GM18951 (cell line): ENCODE measurements around the gene SACM1L.

ENCODE experiments used
- POLR2A ChIP-seq: IDR thresholded peaks from 4 replicates; pipeline ENCODE4 v1.6.1; 2011; ENCODE audit warnings: mild to moderate bottlenecking; ENCODE audit not compliant: insufficient read length, insufficient read depth; ENCODE audit errors: extremely low read depth
- in situ Hi-C: fragments of 300-500 bp; cut with MboI; formaldehyde crosslinking; loops from one replicate; pipeline ENCODE4 v1.12.0; 2022; ENCODE audit warnings: low sequenced_read_pairs, mixed read lengths, inconsistent platforms; ENCODE audit not compliant: unreplicated experiment

SACM1L gene

DNA sequence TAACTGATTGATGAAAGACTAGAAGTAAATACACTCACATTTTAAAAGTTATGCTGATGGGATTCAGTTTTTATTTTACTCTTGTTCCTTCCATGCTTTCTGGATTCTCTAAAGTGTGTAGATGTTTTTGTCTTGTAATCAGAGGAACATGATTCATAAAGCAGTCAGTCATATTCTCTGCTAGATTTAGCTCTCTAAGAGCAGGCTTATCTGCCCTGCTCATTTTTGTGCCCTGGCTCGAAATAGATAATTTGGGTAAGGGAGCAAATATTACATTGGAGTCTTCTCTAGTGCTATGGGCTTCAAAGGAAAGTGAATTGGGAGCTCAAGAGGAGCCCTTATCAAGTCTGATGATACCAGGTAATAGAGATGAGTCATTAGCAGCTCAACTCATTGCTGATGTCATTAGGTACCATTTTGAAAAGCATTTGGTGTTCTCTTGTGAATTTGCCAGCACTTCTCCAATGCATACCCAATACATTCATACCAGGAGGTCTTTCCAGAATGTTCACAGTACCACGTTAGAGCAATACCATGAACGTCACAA lies 27.7 kb downstream of the SACM1L start:
- in situ Hi-C loops, result no loop called here
- TF ChIP-seq POLR2A, result no peak

DNA sequence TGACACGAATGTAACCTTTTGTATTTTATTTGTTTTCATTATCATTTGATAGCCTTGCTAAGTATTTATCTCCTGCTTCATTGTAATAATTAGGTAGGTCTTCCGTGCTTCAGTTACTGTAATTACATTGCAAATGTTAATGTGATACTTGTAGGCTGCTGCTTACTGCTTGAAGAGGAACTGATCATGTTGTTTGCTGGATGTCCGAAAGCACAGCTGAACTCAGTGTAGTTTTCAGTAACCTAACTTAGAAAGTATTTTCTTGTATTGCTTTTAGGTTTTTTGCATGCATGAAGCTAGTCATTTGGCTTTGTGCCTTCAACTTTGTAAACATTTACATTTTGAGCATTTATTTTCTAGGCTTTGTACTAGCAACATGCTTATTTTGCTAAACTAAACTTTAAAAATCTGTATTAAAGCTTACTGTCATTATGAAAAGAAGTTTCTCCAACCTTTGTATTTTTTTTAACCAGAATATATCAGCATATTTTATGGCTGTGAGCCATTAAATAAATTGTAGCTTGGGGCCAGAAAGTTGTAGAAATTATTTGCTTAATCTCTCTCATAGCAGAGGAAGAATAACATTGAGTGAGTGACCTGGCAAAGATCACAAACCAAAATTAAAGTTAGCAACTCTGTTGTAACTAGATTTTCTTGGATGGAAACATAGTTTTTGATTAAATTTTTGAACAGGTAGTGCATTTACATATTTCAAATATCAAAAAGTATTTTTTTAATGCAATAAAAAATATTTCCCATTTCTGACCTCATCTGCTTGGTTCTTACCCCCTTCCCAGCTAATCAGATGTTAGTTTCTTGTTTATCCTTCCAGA lies 30.7 kb downstream of the SACM1L start:
- in situ Hi-C loops, result no loop called here
- no peak for TF ChIP-seq POLR2A

DNA sequence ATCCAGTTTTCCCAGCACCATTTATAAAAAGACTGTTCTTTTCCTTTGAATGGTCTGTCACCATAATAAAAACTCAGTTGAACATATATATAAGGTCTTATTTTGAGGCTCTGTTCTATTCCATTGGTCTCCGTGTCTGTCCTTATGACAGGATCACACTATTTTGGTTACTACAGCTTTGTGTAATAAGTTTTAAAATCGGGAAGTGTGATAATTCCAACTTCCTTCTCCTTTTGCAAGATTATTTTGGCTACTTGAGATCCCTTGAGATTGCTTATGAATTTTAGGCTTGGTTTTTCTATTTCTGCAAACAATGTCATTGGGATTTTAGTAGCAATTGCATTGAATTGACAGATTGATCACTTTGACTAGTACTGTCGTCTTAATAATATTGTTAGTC lies 35.7 kb downstream of the SACM1L start:
- no peak for TF ChIP-seq POLR2A
- in situ Hi-C loops, result no loop called here

- no peak for TF ChIP-seq POLR2A
- in situ Hi-C loops, result no loop called here
Observed at GRCh38 chr3:45729614-45730013, 40.4 kb downstream of the SACM1L start.

- in situ Hi-C loops, result no loop called here
Observed at GRCh38 chr3:45730409-45731154, 41.4 kb downstream of the SACM1L start.

GRCh38 chr3:45736707-45737106 lies 47.5 kb downstream of the SACM1L start:
- in situ Hi-C loops, result no loop called here
- no peak for TF ChIP-seq POLR2A

More at GRCh38 chr3:45730409-45731154, 41.4 kb downstream of the SACM1L start:
- no peak for TF ChIP-seq POLR2A

DNA sequence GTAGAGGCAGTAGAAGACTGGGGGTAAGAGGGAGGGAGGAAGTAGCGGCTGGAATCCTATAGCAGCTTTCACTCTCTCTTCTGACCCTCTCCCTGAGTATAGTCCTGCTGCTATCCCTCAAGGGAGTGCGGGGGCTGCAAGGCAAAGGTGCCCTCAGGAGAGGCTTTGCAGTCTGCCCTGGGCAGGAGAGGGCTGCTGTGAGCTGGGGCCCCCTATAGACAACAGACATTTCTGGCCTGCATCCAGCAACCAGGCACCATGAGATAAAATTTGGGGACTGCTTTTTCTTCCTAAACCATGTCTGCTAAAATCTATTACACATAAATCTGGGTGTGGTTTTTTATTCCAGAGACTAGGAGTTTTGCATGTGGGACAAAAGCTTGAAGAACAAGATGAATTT lies 48.0 kb downstream of the SACM1L start:
- TF ChIP-seq POLR2A, result no peak
- in situ Hi-C loops, result no loop called here

DNA sequence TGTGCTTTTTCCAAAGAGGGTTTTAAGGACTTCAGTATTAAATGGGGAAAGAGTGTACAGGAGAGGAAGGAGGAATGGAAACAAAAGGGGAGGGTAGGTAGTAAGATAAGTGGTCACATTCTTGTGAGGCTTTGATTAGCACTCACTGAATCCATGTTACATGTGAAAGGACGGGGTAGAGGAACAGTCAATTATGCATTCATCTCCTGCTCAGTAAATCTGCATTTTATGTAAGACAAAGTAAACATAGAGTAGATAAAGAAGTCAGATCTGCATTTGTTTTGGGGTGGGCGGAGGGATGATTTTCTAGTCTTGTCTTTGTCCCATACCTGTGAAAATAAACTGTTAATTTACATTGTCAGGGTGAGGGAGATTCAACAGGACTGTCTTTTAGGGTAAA lies 50.8 kb downstream of the SACM1L start:
- no peak for TF ChIP-seq POLR2A
- in situ Hi-C loops, result no loop called here

- in situ Hi-C loops, result no loop called here
- TF ChIP-seq POLR2A, result no peak
Observed at GRCh38 chr3:45741247-45741646, 52.1 kb downstream of the SACM1L start.

DNA sequence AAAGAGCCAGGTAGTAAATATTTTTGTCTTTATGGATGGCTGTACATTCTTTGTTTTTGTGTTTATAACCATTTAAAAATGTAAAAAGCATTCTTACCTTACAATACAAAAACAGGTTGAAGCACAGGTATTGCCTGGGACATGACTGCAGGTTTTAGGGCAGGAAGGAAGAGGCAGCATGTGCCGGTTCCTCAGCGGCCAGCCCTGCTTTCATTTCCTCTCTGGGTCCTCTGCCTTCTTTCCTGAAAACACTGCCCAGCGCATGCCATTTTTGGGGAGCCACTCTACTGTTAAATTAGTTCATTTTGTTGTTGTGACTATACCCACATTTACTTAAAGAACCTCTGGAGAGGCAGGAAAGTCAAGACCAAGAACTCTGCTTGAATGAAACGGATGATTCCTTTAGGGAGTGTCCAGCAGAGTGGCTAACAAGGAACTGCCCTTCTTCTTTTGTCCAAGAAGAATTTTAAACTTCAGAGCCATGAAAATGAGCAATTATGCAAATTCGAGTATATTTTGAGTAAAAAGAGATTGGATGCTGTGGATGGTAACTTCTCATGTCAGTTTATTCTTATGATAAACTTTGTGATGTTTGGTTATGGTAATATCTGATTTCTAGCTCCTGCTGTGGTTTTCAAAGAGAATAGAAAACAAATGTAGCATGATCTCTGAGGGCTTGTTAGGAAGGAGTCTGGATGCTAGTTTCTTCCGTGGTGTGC lies 52.7 kb downstream of the SACM1L start:
- in situ Hi-C loops, result no loop called here
- no peak for TF ChIP-seq POLR2A

- in situ Hi-C loops, result no loop called here
Observed at GRCh38 chr3:45742461-45743089, 53.4 kb downstream of the SACM1L start.

DNA sequence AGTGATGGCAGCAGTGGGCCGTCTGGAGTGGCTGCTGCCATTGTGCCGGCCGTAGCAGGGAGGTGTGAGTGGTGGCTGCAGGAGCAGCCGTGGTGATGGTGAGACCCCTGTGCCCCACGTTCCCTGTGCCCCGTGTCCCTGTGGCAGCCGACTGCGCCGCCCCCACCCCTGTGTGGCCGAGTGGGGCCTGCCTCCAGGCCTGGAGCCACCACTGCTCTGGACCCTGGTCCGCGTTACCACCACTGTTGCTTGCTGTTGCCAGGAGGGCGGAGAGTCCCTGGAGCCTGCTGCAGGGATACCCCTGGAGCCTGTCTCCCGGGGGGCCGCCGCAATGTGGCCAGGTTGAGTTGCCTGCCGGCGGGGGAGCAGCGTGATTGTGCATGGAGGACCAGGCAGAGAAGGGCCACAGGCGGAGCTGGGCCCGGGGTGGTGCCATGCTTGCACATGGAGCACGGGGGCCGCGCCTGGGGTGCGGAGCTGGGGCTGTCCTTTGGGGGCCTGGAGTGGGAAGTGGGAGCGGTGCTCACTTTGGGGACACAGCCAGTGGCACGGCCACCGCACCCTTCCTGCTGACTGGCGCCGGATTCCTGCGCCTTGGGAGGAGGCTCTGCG lies 57.1 kb downstream of the SACM1L start:
- in situ Hi-C loops, result no loop called here
- TF ChIP-seq POLR2A, result no peak

More at GRCh38 chr3:45742461-45743089, 53.4 kb downstream of the SACM1L start:
- TF ChIP-seq POLR2A, result no peak
